Measurements from ENCODE around the gene GPR27. TPM values are rescaled to one million over a fixed set of nuclear protein-coding genes. Genes with fewer than 3 reads are reported as not detected.

GPR27 gene
- total RNA-seq, 2 donors from 2014 or later: 11.2 to 29.1 TPM

- H3K4me3 ChIP-seq: peak overlapping the region in 1 of 2 donors; percentile 17
- TF ChIP-seq, protein P1, sequence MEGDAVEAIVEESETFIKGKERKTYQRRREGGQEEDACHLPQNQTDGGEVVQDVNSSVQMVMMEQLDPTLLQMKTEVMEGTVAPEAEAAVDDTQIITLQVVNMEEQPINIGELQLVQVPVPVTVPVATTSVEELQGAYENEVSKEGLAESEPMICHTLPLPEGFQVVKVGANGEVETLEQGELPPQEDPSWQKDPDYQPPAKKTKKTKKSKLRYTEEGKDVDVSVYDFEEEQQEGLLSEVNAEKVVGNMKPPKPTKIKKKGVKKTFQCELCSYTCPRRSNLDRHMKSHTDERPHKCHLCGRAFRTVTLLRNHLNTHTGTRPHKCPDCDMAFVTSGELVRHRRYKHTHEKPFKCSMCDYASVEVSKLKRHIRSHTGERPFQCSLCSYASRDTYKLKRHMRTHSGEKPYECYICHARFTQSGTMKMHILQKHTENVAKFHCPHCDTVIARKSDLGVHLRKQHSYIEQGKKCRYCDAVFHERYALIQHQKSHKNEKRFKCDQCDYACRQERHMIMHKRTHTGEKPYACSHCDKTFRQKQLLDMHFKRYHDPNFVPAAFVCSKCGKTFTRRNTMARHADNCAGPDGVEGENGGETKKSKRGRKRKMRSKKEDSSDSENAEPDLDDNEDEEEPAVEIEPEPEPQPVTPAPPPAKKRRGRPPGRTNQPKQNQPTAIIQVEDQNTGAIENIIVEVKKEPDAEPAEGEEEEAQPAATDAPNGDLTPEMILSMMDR (IDR thresholded peaks at IDR 0.05): no peak
- no peak for TF ChIP-seq POLR2AphosphoS5 (IDR thresholded peaks at IDR 0.05)
- TF ChIP-seq POLR2A (IDR thresholded peaks at IDR 0.05): no peak
- H3K27me3 ChIP-seq (replicated peaks; ENCODE audit: insufficient read depth): peaks cover 11% of the 10 kb centered on the region
- 9% methylated on average over 20 of the region's 23 CpGs for WGBS
- H3K4me1 ChIP-seq (replicated peaks): no peaks in the 10 kb centered on the region
- no peaks in the 10 kb centered on the region for H3K36me3 ChIP-seq
- intact Hi-C loops (cut with DNase I): no loop called here
- H3K9me3 ChIP-seq: no peaks in the 10 kb centered on the region
- no peak overlapping the region for H3K27ac ChIP-seq
- no peak for DNase-seq (ENCODE audit: low spot score)
Observed at GRCh38 chr3:71784201-71784913, 30.7 kb downstream of the GPR27 start.

- Histone ChIP-seq H3K4me3 (peak within 1 kb of the TSS in 1 of 2 donors; percentile 17), H3K9me3 (no peaks in the 10 kb centered on the region), H3K36me3 (no peaks in the 10 kb centered on the region), H3K4me1 (replicated peaks) (no peaks in the 10 kb centered on the region), H3K27ac (no peak within 1 kb of the TSS), H3K27me3 (replicated peaks; ENCODE audit: insufficient read depth) (peaks cover 6% of the 10 kb centered on the region)
- intact Hi-C loops (cut with DNase I): no loop called here
- DNase-seq (ENCODE audit: low spot score): no peak
- no peak for TF ChIP-seq POLR2AphosphoS5 (IDR thresholded peaks at IDR 0.05)
- no peak for TF ChIP-seq POLR2A (IDR thresholded peaks at IDR 0.05)
- TF ChIP-seq, protein P1 (IDR thresholded peaks at IDR 0.05): no peak
- 0% methylated on average over 28 of the region's 89 CpGs for WGBS
Observed at GRCh38 chr3:71784914-71785531, 31.4 kb downstream of the GPR27 start, which contains the start of gene PROK2. Gene PROK2, minus strand, starts transcription at chr3:71785148. Its CDS starts 96 bp downstream, at chr3:71785052.

GRCh38 chr3:71785532-71786216 lies 32.0 kb downstream of the GPR27 start:
- TF ChIP-seq POLR2A (IDR thresholded peaks at IDR 0.05): no peak
- TF ChIP-seq, protein P1 (IDR thresholded peaks at IDR 0.05): no peak
- TF ChIP-seq POLR2AphosphoS5 (IDR thresholded peaks at IDR 0.05): no peak
- no peaks in the 10 kb centered on the region for H3K4me1 ChIP-seq (replicated peaks)
- DNase-seq (ENCODE audit: low spot score): no peak
- no peaks in the 10 kb centered on the region for H3K9me3 ChIP-seq
- no peak overlapping the region for H3K27ac ChIP-seq
- H3K4me3 ChIP-seq: no peak overlapping the region
- WGBS: 29% methylated on average over 28 of the region's 28 CpGs
- no peaks in the 10 kb centered on the region for H3K36me3 ChIP-seq
- H3K27me3 ChIP-seq (replicated peaks; ENCODE audit: insufficient read depth): peaks cover 6% of the 10 kb centered on the region
- intact Hi-C loops (cut with DNase I): no loop called here

GRCh38 chr3:71786217-71786549 lies 32.5 kb downstream of the GPR27 start:
- peaks cover 6% of the 10 kb centered on the region for H3K27me3 ChIP-seq (replicated peaks; ENCODE audit: insufficient read depth)
- no peaks in the 10 kb centered on the region for H3K9me3 ChIP-seq
- 60% methylated on average over 8 of the region's 8 CpGs for WGBS
- H3K4me3 ChIP-seq: no peak overlapping the region
- no peaks in the 10 kb centered on the region for H3K4me1 ChIP-seq (replicated peaks)
- no peaks in the 10 kb centered on the region for H3K36me3 ChIP-seq
- H3K27ac ChIP-seq: no peak overlapping the region
- TF ChIP-seq, protein P1 (IDR thresholded peaks at IDR 0.05): no peak
- TF ChIP-seq POLR2AphosphoS5 (IDR thresholded peaks at IDR 0.05) (no peak), POLR2A (IDR thresholded peaks at IDR 0.05) (no peak)
- no peak for DNase-seq (ENCODE audit: low spot score)
- intact Hi-C loops (cut with DNase I): no loop called here

Data from prostate gland (tissue), 2 donors.